WTC11 (cell line): Measurements from ENCODE around the gene JAKMIP1. TPM values are rescaled to one million over a fixed set of nuclear protein-coding genes. Genes with fewer than 3 reads are reported as not detected.

Experiments
- ATAC-seq: fragments of 200-7000 bp; cut with Tn5 transposase; 2 replicates; pipeline ENCODE4 v1.10.0; 2021; ENCODE audit warnings: mild to moderate bottlenecking, moderate library complexity
- CTCF ChIA-PET: fragments of 300-600 bp; sonication (Branson Sonifier 250); formaldehyde crosslinking; loops from one replicate; lab custom pipeline; 2021; ENCODE audit warnings: antibody characterized with exemption; lab: Charles Lee
- POLR2A ChIA-PET: fragments of 350-600 bp; sonication (Branson Sonifier 250); formaldehyde crosslinking; loops from one replicate; lab custom pipeline; 2021; ENCODE audit warnings: antibody characterized with exemption; lab: Charles Lee
- DNase-seq: peaks from one replicate; pipeline ENCODE4 v3.0.0; 2021; ENCODE audit warnings: low spot score
- H3K27ac Mint-ChIP-seq: 2 replicates; pipeline ENCODE4 v1.8.0; 2021; ENCODE audit warnings: mixed read lengths
- H3K27me3 Mint-ChIP-seq: 2 replicates; pipeline ENCODE4 v1.8.0; 2021; ENCODE audit warnings: low read depth, mild to moderate bottlenecking, moderate library complexity, mixed read lengths
- H3K36me3 Mint-ChIP-seq: 2 replicates; pipeline ENCODE4 v1.8.0; 2021; ENCODE audit warnings: mixed read lengths
- H3K4me1 Mint-ChIP-seq: 2 replicates; pipeline ENCODE4 v1.8.0; 2022; ENCODE audit warnings: mixed read lengths
- H3K4me3 Mint-ChIP-seq: 2 replicates; pipeline ENCODE4 v1.8.0; 2021; ENCODE audit warnings: mild to moderate bottlenecking, moderate library complexity, mixed read lengths
- H3K9me3 Mint-ChIP-seq: 2 replicates; pipeline ENCODE4 v1.8.0; 2021; ENCODE audit warnings: mixed read lengths
- AFF4 ChIP-seq: sonication (generic); formaldehyde crosslinking; IDR thresholded peaks from 2 replicates; pipeline ENCODE4 v1.8.1; 2023; ENCODE audit warnings: mild to moderate bottlenecking, missing genetic modification reagents, borderline replicate concordance
- CBFB ChIP-seq: sonication (generic); formaldehyde crosslinking; IDR thresholded peaks from 2 replicates; pipeline ENCODE4 v1.8.1; 2022; ENCODE audit warnings: mild to moderate bottlenecking, low read depth, missing genetic modification reagents
- CREM ChIP-seq: sonication (generic); formaldehyde crosslinking; IDR thresholded peaks from 2 replicates; pipeline ENCODE4 v1.8.1; 2022; ENCODE audit warnings: mild to moderate bottlenecking, missing genetic modification reagents, moderate library complexity
- ERG ChIP-seq: fragments of 250-450 bp; sonication (Bioruptor Pico); IDR thresholded peaks from 2 replicates; pipeline ENCODE4 v1.8.0; 2021; ENCODE audit warnings: mild to moderate bottlenecking
- FOXK1 ChIP-seq: sonication (generic); formaldehyde crosslinking; IDR thresholded peaks from 2 replicates; pipeline ENCODE4 v1.8.0; 2022; ENCODE audit warnings: mild to moderate bottlenecking, moderate library complexity, missing genetic modification reagents
- GRHL2 ChIP-seq: fragments of 250-450 bp; sonication (Bioruptor Pico); IDR thresholded peaks from 2 replicates; pipeline ENCODE4 v1.8.0; 2022; ENCODE audit warnings: mild to moderate bottlenecking, moderate library complexity; ENCODE audit not compliant: insufficient replicate concordance, severe bottlenecking
- IRF1 ChIP-seq: sonication (generic); formaldehyde crosslinking; IDR thresholded peaks from 2 replicates; pipeline ENCODE4 v1.8.0; 2023; ENCODE audit warnings: missing genetic modification reagents
- MLX ChIP-seq: sonication (generic); formaldehyde crosslinking; IDR thresholded peaks from 2 replicates; pipeline ENCODE4 v1.8.1; 2023; ENCODE audit warnings: mild to moderate bottlenecking, missing genetic modification reagents, moderate library complexity
- NFATC4 ChIP-seq: fragments of 250-450 bp; sonication (Bioruptor Pico); IDR thresholded peaks from 2 replicates; pipeline ENCODE4 v1.9.0; 2021; ENCODE audit warnings: mild to moderate bottlenecking
- OVOL2 ChIP-seq: fragments of 250-450 bp; sonication (Bioruptor Pico); IDR thresholded peaks from 2 replicates; pipeline ENCODE4 v1.9.0; 2021; ENCODE audit warnings: mild to moderate bottlenecking, borderline replicate concordance
- PRDM15 ChIP-seq: sonication (generic); formaldehyde crosslinking; IDR thresholded peaks from 2 replicates; pipeline ENCODE4 v1.8.0; 2022; ENCODE audit warnings: missing genetic modification reagents
- RELA ChIP-seq: sonication (generic); formaldehyde crosslinking; IDR thresholded peaks from 2 replicates; pipeline ENCODE4 v1.8.1; 2022; ENCODE audit warnings: missing genetic modification reagents, mild to moderate bottlenecking, borderline replicate concordance
- RORB ChIP-seq: fragments of 250-450 bp; sonication (Bioruptor Pico); IDR thresholded peaks from 2 replicates; pipeline ENCODE4 v1.9.0; 2021; ENCODE audit warnings: mild to moderate bottlenecking
- SMAD3 ChIP-seq: sonication (generic); formaldehyde crosslinking; IDR thresholded peaks from 2 replicates; pipeline ENCODE4 v1.8.0; 2022; ENCODE audit warnings: missing genetic modification reagents, mild to moderate bottlenecking, borderline replicate concordance
- USF1 ChIP-seq: sonication (generic); formaldehyde crosslinking; IDR thresholded peaks from 2 replicates; pipeline ENCODE4 v1.8.0; 2022; ENCODE audit warnings: mild to moderate bottlenecking, missing genetic modification reagents
- ZBTB21 ChIP-seq: sonication (generic); formaldehyde crosslinking; IDR thresholded peaks from 2 replicates; pipeline ENCODE4 v1.8.1; 2023; ENCODE audit warnings: mild to moderate bottlenecking, missing genetic modification reagents, borderline replicate concordance
- ZNF121 ChIP-seq: sonication (generic); formaldehyde crosslinking; IDR thresholded peaks from 2 replicates; pipeline ENCODE4 v1.8.0; 2023; ENCODE audit warnings: missing genetic modification reagents
- ZNF317 ChIP-seq: sonication (generic); formaldehyde crosslinking; IDR thresholded peaks from 2 replicates; pipeline ENCODE4 v1.8.1; 2023; ENCODE audit warnings: low read depth, mild to moderate bottlenecking, moderate library complexity, missing genetic modification reagents, borderline replicate concordance
- ZNF396 ChIP-seq: fragments of 250-450 bp; sonication (Bioruptor Pico); IDR thresholded peaks from 2 replicates; pipeline ENCODE4 v1.8.0; 2021; ENCODE audit warnings: mild to moderate bottlenecking, moderate library complexity, borderline replicate concordance
- total RNA-seq: library from RNA; stranded (reverse); gene quantifications from 3 replicates; pipeline ENCODE4 v1.2.3, GENCODE V29; 2021

The JAKMIP1 gene
- total RNA-seq, 1 experiment from 2014 or later, result 4.0 TPM

GRCh38 chr4:6227412-6228157 is 27.2 kb upstream of the JAKMIP1 start:
- ChIA-PET POLR2A (no interaction called here), CTCF (interaction anchor here (1.3 to 2.4 kb wide), 2 partner anchors 100 to 104 kb away, joined by 3 to 8 read pairs; no protein-coding TSS in a partner anchor)
- ATAC-seq, result no peak
- H3K27ac Mint-ChIP-seq, result no peak overlapping the region
- no peak for DNase-seq
- H3K4me1 Mint-ChIP-seq, result peaks cover 2% of the 10 kb centered on the region
- peaks cover 5% of the 10 kb centered on the region for H3K27me3 Mint-ChIP-seq
- TF ChIP-seq CBFB (no peak), IRF1 (CRISPR knock-in tag) (no peak), ZNF121 (no peak), SMAD3 (CRISPR knock-in tag) (no peak), CREM (CRISPR knock-in tag) (no peak), NFATC4 (CRISPR knock-in tag) (no peak), ZNF396 (CRISPR knock-in tag) (no peak), PRDM15 (CRISPR knock-in tag) (no peak), GRHL2 (no peak), AFF4 (CRISPR knock-in tag) (no peak), RORB (CRISPR knock-in tag) (no peak), OVOL2 (CRISPR knock-in tag) (no peak), ZNF317 (CRISPR knock-in tag) (no peak), ERG (CRISPR knock-in tag) (no peak), FOXK1 (CRISPR knock-in tag) (no peak), RELA (CRISPR knock-in tag) (no peak), ZBTB21 (no peak), USF1 (CRISPR knock-in tag) (no peak), MLX (CRISPR knock-in tag) (no peak)
- H3K4me3 Mint-ChIP-seq, result no peak overlapping the region
- no peaks in the 10 kb centered on the region for H3K36me3 Mint-ChIP-seq
- H3K9me3 Mint-ChIP-seq, result peaks cover 2% of the 10 kb centered on the region; the same call in 1 of the 2 replicates
